K562 (cell line): Measurements from ENCODE around the gene SLC30A7. TPM values are rescaled to one million over a fixed set of nuclear protein-coding genes. Genes with fewer than 3 reads are reported as not detected.
A peak's percentile ranks its signal among the peaks of the same experiment; 100 is the strongest.

ENCODE experiments used
- ARID2 ChIP-seq: fragments of 450-650 bp; IDR thresholded peaks from 2 replicates; pipeline ENCODE4 v1.6.1; 2017; ENCODE audit warnings: antibody characterized with exemption, mild to moderate bottlenecking
- ARID3A ChIP-seq: IDR thresholded peaks from 2 replicates; pipeline ENCODE4 v1.6.1; 2012; ENCODE audit warnings: low read depth, low read length, improper control_type of control experiment, borderline replicate concordance
- ATF6 ChIP-seq: sonication (generic); formaldehyde crosslinking; IDR thresholded peaks from 2 replicates; pipeline ENCODE4 v1.4.0; 2020; ENCODE audit warnings: mild to moderate bottlenecking, missing genetic modification reagents
- CCAR2 ChIP-seq: fragments of 200-400 bp; formaldehyde crosslinking; IDR thresholded peaks from 2 replicates; pipeline ENCODE4 v1.6.1; 2017; ENCODE audit warnings: mild to moderate bottlenecking, low read depth, low read length
- CTCF ChIP-seq, 3 experiments: IDR thresholded peaks in 2 of 3; conservative IDR thresholded peaks in 1 of 3; 2 replicates each; pipeline ENCODE4 v1.5.1; 2011 to 2012; ENCODE audit warnings: low read length in 3 of 3, mild to moderate bottlenecking in 3 of 3, control low read depth in 2 of 3, improper control_type of control experiment in 1 of 3, inconsistent platforms in 1 of 3, low read depth in 1 of 3, mixed read lengths in 1 of 3, moderate library complexity in 1 of 3; ENCODE audit not compliant: insufficient read depth in 2 of 3
- DEAF1 ChIP-seq: fragments of 450-650 bp; formaldehyde crosslinking; IDR thresholded peaks from 2 replicates; pipeline ENCODE4 v1.4.0; 2020; ENCODE audit warnings: mild to moderate bottlenecking, moderate library complexity
- NCOA4 ChIP-seq: fragments of 450-650 bp; IDR thresholded peaks from 2 replicates; pipeline ENCODE4 v1.6.1; 2018; ENCODE audit warnings: mild to moderate bottlenecking; ENCODE audit not compliant: partially characterized antibody
- NFE2 ChIP-seq: IDR thresholded peaks from 2 replicates; pipeline ENCODE4 v1.6.1; 2014; ENCODE audit warnings: antibody characterized with exemption, low read depth
- RAD21 ChIP-seq, 2 experiments: fragments of 250-450 bp in 1 of 2; fragments of 450-650 bp in 1 of 2; sonication (Bioruptor Pico) in 1 of 2; formaldehyde crosslinking in 1 of 2; IDR thresholded peaks in 1 of 2; conservative IDR thresholded peaks in 1 of 2; 2 replicates each; pipeline versions ENCODE4 v1.4.0 to v1.8.0; 2020 to 2022; ENCODE audit warnings: mild to moderate bottlenecking in 2 of 2, moderate library complexity in 1 of 2
- SIX5 ChIP-seq, 2 experiments: IDR thresholded peaks; 2 replicates each; pipeline ENCODE4 v1.6.1; 2011; ENCODE audit warnings: low read length in 2 of 2, borderline replicate concordance in 1 of 2, low read depth in 1 of 2, mild to moderate bottlenecking in 1 of 2, moderate library complexity in 1 of 2; ENCODE audit not compliant: insufficient read depth in 1 of 2
- SMC3 ChIP-seq: conservative IDR thresholded peaks from 2 replicates; pipeline ENCODE4 v1.6.1; 2011; ENCODE audit warnings: low read depth, low read length, improper control_type of control experiment; ENCODE audit not compliant: insufficient read depth
- TRIM25 ChIP-seq: fragments of 450-650 bp; IDR thresholded peaks from 2 replicates; pipeline ENCODE4 v1.7.0; 2016; ENCODE audit warnings: borderline replicate concordance
- ZBTB2 ChIP-seq: fragments of 450-650 bp; IDR thresholded peaks from 2 replicates; pipeline ENCODE4 v1.6.1; 2016; ENCODE audit warnings: antibody characterized with exemption
- ZNF175 ChIP-seq: fragments of 200-800 bp; sonication (Bioruptor generic); IDR thresholded peaks from 2 replicates; pipeline ENCODE4 v1.6.1; 2016; ENCODE audit warnings: low read depth, mild to moderate bottlenecking, missing genetic modification characterization, missing compliant biosample characterization
- polyA plus RNA-seq, 8 experiments: library from polyadenylated mRNA; depleted of rRNA in 4 of 8; stranded (reverse) in 5 of 8; unstranded in 3 of 8; fragments of >200 nt; fragmentation: Nextera tagmentation in 2 of 8; fragmentation: Illumina TruSeq in 1 of 8; extraction: Ambion mirVana in 2 of 8; extraction: Trizol in 1 of 8; gene quantifications; 2 replicates each; pipeline versions ENCODE4 v1.2.1 to v1.2.3, GENCODE V29; 2011 to 2014; ENCODE audit warnings: inconsistent platforms in 1 of 8, missing spikeins in 1 of 8
- total RNA-seq, 7 experiments: library from RNA; depleted of rRNA in 6 of 7; stranded (reverse); fragments of >200 nt in 6 of 7; fragmentation: Illumina TruSeq in 2 of 7; extraction: Trizol in 2 of 7; gene quantifications; 2 replicates each; pipeline versions ENCODE4 v1.2.1 to v1.2.3, GENCODE V29; 2011 to 2021; ENCODE audit warnings: low replicate concordance in 1 of 7

Gene SLC30A7
- total and polyA plus RNA-seq, 9 of the 15 experiments (the other 6 are each of a cell fraction or from before 2014, with no cell fraction given) = 3.5 to 17.1 (median 7.2) TPM

- TF ChIP-seq ATF6 (CRISPR knock-in tag) (no peak), SMC3 (peak; percentile 72), TRIM25 (no peak), ZNF175 (peak; percentile 43; the same call in 1 of the 2 replicates), ARID3A (no peak), CCAR2 (no peak), ZBTB2 (no peak), SIX5 (IDR thresholded peaks at IDR 0.05; ENCODE audit: borderline replicate concordance in 1 of 2, insufficient read depth in 1 of 2, low read depth in 1 of 2, low read length in 2 of 2) (no peak), CTCF (IDR thresholded peaks at IDR 0.05 in 2 of 3, conservative IDR thresholded peaks at IDR 0.05 in 1 of 3; ENCODE audit: insufficient read depth in 2 of 3, low read depth in 1 of 3, low read length in 3 of 3) (peak; percentile 39 to 77 (median 58); a peak in 4 of 6 replicates), NCOA4 (no peak), DEAF1 (CRISPR knock-in tag) (peak; percentile 89), ARID2 (0 out of 2 replicates have a peak, but pooled peaks have one; percentile 18), RAD21 (CRISPR knock-in tag; conservative IDR thresholded peaks at IDR 0.05 in 1 of 2, IDR thresholded peaks at IDR 0.05 in 1 of 2) (peak; percentile 94), NFE2 (no peak)
Measured at GRCh38 chr1:100866041-100866900, 29.6 kb upstream of the SLC30A7 start (continued).
